PFSK-1 (cell line): ENCODE data around the gene CYSLTR1.

Source experiments
- FOXP2 ChIP-seq: optimal IDR thresholded peaks from 2 replicates; pipeline ENCODE3; 2011; ENCODE audit warnings: borderline replicate concordance, control low read depth, inconsistent platforms; ENCODE audit not compliant: insufficient read depth; ENCODE audit errors: extremely low read length, extremely low read depth
- POLR2AphosphoS5 ChIP-seq: IDR thresholded peaks from 2 replicates; pipeline ENCODE4 v1.6.1; 2012; ENCODE audit warnings: low read depth, mild to moderate bottlenecking, control low read depth, low read length, moderate library complexity
- REST ChIP-seq, 2 experiments: IDR thresholded peaks; 2 replicates each; pipeline versions ENCODE4 v1.6.1 to v1.8.0; 2011 to 2012; ENCODE audit warnings: low read depth in 2 of 2, low read length in 2 of 2, control low read depth in 1 of 2, inconsistent platforms in 1 of 2, mild to moderate bottlenecking in 1 of 2, moderate library complexity in 1 of 2; ENCODE audit not compliant: insufficient read depth in 1 of 2
- SIN3A ChIP-seq: IDR thresholded peaks from 2 replicates; pipeline ENCODE4 v1.6.1; 2012; ENCODE audit warnings: mild to moderate bottlenecking, low read length, moderate library complexity, borderline replicate concordance; ENCODE audit not compliant: insufficient read depth
- TAF1 ChIP-seq: IDR thresholded peaks from 2 replicates; pipeline ENCODE4 v1.6.1; 2012; ENCODE audit warnings: low read length, control low read depth, borderline replicate concordance; ENCODE audit not compliant: insufficient read depth

The CYSLTR1 gene

GRCh38 chrX:78329486-78329885, 2.1 kb upstream of the CYSLTR1 start:
- TF ChIP-seq POLR2AphosphoS5, result no peak
- no peak for TF ChIP-seq SIN3A
- TF ChIP-seq TAF1, result no peak
- no peak for TF ChIP-seq REST (IDR thresholded peaks at IDR 0.05; ENCODE audit: insufficient read depth in 1 of 2, low read depth in 2 of 2, low read length in 2 of 2)
- TF ChIP-seq FOXP2, result no peak

- TF ChIP-seq SIN3A, result no peak
- TF ChIP-seq FOXP2, result no peak
- no peak for TF ChIP-seq TAF1
- no peak for TF ChIP-seq POLR2AphosphoS5
- no peak for TF ChIP-seq REST (IDR thresholded peaks at IDR 0.05; ENCODE audit: insufficient read depth in 1 of 2, low read depth in 2 of 2, low read length in 2 of 2)
These were observed 1.0 kb downstream of the CYSLTR1 start for GRCh38 chrX:78326401-78326800.

- TF ChIP-seq FOXP2, result no peak
These were observed 4.5 kb downstream of the CYSLTR1 start for GRCh38 chrX:78322863-78323262.

- TF ChIP-seq SIN3A (no peak), TAF1 (no peak), POLR2AphosphoS5 (no peak), FOXP2 (no peak), REST (IDR thresholded peaks at IDR 0.05; ENCODE audit: insufficient read depth in 1 of 2, low read depth in 2 of 2, low read length in 2 of 2) (no peak)
These were observed 5.6 kb downstream of the CYSLTR1 start for GRCh38 chrX:78321809-78322208.

- TF ChIP-seq POLR2AphosphoS5 (no peak), REST (IDR thresholded peaks at IDR 0.05; ENCODE audit: insufficient read depth in 1 of 2, low read depth in 2 of 2, low read length in 2 of 2) (no peak), FOXP2 (no peak), SIN3A (no peak), TAF1 (no peak)
These were observed 11.1 kb downstream of the CYSLTR1 start for GRCh38 chrX:78316265-78316664.
